ENCODE data around the gene MED9.

DNA sequence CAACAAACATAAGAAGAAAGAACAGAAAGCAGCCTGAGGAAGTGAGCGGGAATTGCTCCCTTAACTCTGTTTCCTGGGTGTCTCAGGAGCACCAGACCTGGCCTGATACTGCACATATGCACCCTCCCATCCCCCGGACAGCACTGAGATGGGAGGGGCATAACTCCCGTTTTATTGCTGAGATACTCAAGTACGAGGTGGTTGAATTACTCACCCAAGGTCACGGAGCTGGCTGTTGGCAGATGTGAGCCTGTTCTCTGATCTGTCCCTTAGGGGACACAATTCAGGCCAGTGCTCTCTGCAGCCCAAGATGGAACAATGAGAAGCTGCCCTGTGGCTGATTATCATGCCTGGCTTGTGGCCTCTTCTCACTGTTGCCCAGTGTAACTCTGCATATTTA, 9.1 kb upstream of the MED9 start:
- TF ChIP-seq, protein P1, sequence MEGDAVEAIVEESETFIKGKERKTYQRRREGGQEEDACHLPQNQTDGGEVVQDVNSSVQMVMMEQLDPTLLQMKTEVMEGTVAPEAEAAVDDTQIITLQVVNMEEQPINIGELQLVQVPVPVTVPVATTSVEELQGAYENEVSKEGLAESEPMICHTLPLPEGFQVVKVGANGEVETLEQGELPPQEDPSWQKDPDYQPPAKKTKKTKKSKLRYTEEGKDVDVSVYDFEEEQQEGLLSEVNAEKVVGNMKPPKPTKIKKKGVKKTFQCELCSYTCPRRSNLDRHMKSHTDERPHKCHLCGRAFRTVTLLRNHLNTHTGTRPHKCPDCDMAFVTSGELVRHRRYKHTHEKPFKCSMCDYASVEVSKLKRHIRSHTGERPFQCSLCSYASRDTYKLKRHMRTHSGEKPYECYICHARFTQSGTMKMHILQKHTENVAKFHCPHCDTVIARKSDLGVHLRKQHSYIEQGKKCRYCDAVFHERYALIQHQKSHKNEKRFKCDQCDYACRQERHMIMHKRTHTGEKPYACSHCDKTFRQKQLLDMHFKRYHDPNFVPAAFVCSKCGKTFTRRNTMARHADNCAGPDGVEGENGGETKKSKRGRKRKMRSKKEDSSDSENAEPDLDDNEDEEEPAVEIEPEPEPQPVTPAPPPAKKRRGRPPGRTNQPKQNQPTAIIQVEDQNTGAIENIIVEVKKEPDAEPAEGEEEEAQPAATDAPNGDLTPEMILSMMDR (conservative IDR thresholded peaks at IDR 0.05; ENCODE audit: low read length): no peak
- no peak for TF ChIP-seq EZH2phosphoT487 (IDR thresholded peaks at IDR 0.05; ENCODE audit: borderline replicate concordance, low read depth, low read length)

Data from OCI-LY7 (cell line).